Measurements from ENCODE around the gene ABTB2.

DNA sequence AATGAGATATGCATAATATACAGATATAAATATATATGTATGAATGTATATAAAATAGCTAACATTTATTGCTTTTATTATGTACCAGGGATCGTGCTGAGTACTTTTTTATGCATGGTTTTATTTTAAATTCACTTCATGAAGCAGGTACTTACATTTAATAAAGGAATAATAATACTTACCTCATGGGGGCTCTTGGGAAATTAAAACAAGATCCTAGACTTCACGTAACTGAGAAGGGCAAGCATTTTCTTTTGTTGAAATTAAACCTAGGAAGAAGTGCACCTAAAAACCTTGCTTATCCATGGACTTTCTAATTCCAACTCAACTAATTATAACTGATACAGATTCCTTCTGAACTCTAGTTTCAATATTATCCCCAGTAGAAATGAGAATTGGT, 40.0 kb upstream of the ABTB2 start:
- TF ChIP-seq, protein P1, sequence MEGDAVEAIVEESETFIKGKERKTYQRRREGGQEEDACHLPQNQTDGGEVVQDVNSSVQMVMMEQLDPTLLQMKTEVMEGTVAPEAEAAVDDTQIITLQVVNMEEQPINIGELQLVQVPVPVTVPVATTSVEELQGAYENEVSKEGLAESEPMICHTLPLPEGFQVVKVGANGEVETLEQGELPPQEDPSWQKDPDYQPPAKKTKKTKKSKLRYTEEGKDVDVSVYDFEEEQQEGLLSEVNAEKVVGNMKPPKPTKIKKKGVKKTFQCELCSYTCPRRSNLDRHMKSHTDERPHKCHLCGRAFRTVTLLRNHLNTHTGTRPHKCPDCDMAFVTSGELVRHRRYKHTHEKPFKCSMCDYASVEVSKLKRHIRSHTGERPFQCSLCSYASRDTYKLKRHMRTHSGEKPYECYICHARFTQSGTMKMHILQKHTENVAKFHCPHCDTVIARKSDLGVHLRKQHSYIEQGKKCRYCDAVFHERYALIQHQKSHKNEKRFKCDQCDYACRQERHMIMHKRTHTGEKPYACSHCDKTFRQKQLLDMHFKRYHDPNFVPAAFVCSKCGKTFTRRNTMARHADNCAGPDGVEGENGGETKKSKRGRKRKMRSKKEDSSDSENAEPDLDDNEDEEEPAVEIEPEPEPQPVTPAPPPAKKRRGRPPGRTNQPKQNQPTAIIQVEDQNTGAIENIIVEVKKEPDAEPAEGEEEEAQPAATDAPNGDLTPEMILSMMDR (conservative IDR thresholded peaks at IDR 0.05; ENCODE audit: low read depth, low read length) = no peak
- TF ChIP-seq EZH2 (IDR thresholded peaks at IDR 0.05; ENCODE audit: borderline replicate concordance, low read depth, low read length, poor library complexity, severe bottlenecking) = no peak

Data from A673 (cell line).